PC-3 (cell line): ENCODE results near the gene OTOP1. TPM values are rescaled to one million over a fixed set of nuclear protein-coding genes. Genes with fewer than 3 reads are reported as not detected.
A peak's percentile ranks its signal among the peaks of the same experiment; 100 is the strongest.
"Not testable (repeated sequence)": the region's sequence is repeated elsewhere in the genome, so short reads cannot be mapped to it uniquely, and the experiment has no call there.

Experiments used
- ATAC-seq: fragments of 200-7000 bp; cut with Tn5 transposase; 2 replicates; pipeline ENCODE4 v1.9.1; 2020; ENCODE audit warnings: mild to moderate bottlenecking, moderate library complexity
- BruUV-seq: library from RNA; stranded (reverse); fragments of 400-500 nt; replicated peaks from 2 replicates; lab custom pipeline; 2021; lab: Mats Ljungman, UMichigan
- CTCF ChIA-PET: fragments of 300-600 bp; sonication (Branson Sonifier 250); formaldehyde crosslinking; loops from one replicate; lab custom pipeline; 2022; ENCODE audit warnings: antibody characterized with exemption; lab: Charles Lee
- POLR2A ChIA-PET: fragments of 300-600 bp; sonication (Branson Sonifier 250); formaldehyde crosslinking; loops from one replicate; lab custom pipeline; 2022; ENCODE audit warnings: antibody characterized with exemption; ENCODE audit not compliant: unreplicated experiment; lab: Charles Lee
- DNase-seq: peaks from one replicate; pipeline ENCODE4 v3.0.0-alpha.2; 2015
- H2AFZ ChIP-seq: fragments of 300-600 bp; sonication (generic); 2 replicates; pipeline ENCODE4 v1.6.0; 2016; ENCODE audit warnings: antibody characterized with exemption, low read length
- H3F3A ChIP-seq: fragments of 300-600 bp; sonication (generic); one replicate; pipeline ENCODE4 v1.6.0; 2017; ENCODE audit warnings: antibody characterized with exemption, low read length, control low read depth, mild to moderate bottlenecking; ENCODE audit not compliant: unreplicated experiment
- H3K27ac ChIP-seq: fragments of 300-600 bp; sonication (generic); 2 replicates; pipeline ENCODE4 v1.5.1; 2016; ENCODE audit warnings: mild to moderate bottlenecking, low read length
- H3K27me3 ChIP-seq: fragments of 300-600 bp; sonication (generic); 2 replicates; pipeline ENCODE4 v1.6.1; 2016; ENCODE audit warnings: low read length, mixed read lengths
- H3K36me3 ChIP-seq: fragments of 300-600 bp; sonication (generic); 2 replicates; pipeline ENCODE4 v1.6.1; 2016; ENCODE audit warnings: low read depth, mixed run types, low read length, mixed read lengths
- H3K4me1 ChIP-seq: fragments of 300-600 bp; sonication (generic); 2 replicates; pipeline ENCODE4 v1.5.1; 2016; ENCODE audit warnings: low read length; ENCODE audit not compliant: insufficient read depth
- H3K4me2 ChIP-seq: fragments of 300-600 bp; sonication (generic); 2 replicates; pipeline ENCODE4 v1.6.0; 2016; ENCODE audit warnings: low read length
- H3K4me3 ChIP-seq: fragments of 300-600 bp; sonication (generic); 2 replicates; pipeline ENCODE4 v1.5.1; 2016; ENCODE audit warnings: mild to moderate bottlenecking, low read length, mixed read lengths
- H3K79me2 ChIP-seq: fragments of 300-600 bp; sonication (generic); 2 replicates; pipeline ENCODE4 v1.6.1; 2017; ENCODE audit warnings: low read length, mixed read lengths
- H3K9ac ChIP-seq: fragments of 300-600 bp; sonication (generic); 2 replicates; pipeline ENCODE4 v1.6.0; 2016; ENCODE audit warnings: mild to moderate bottlenecking, low read length
- H3K9me2 ChIP-seq: fragments of 300-600 bp; sonication (generic); replicated peaks from 2 replicates; pipeline ENCODE4 v1.6.1; 2016; ENCODE audit warnings: mixed run types, low read length, mixed read lengths
- H3K9me3 ChIP-seq: fragments of 300-600 bp; sonication (generic); 2 replicates; pipeline ENCODE4 v1.6.1; 2016; ENCODE audit warnings: low read length, mixed read lengths
- H4K20me1 ChIP-seq: fragments of 300-600 bp; sonication (generic); 2 replicates; pipeline ENCODE4 v1.6.1; 2016; ENCODE audit warnings: low read length, mixed read lengths
- CTCF ChIP-seq: fragments of 300-600 bp; sonication (generic); conservative IDR thresholded peaks from 2 replicates; pipeline ENCODE4 v1.5.1; 2017; ENCODE audit warnings: antibody characterized with exemption, low read depth, mild to moderate bottlenecking, low read length
- EZH2 ChIP-seq: fragments of 300-600 bp; sonication (generic); IDR thresholded peaks from one replicate; pipeline ENCODE4 v1.6.1; 2017; ENCODE audit warnings: antibody characterized with exemption, mild to moderate bottlenecking, low read length; ENCODE audit not compliant: unreplicated experiment
- EZH2phosphoT487 ChIP-seq: fragments of 300-600 bp; sonication (generic); IDR thresholded peaks from 2 replicates; pipeline ENCODE4 v1.6.1; 2018; ENCODE audit warnings: mild to moderate bottlenecking, antibody characterized with exemption, low read length, borderline replicate concordance
- intact Hi-C: fragments of 100-400 bp; cut with micrococcal nuclease; formaldehyde crosslinking; loops from 2 replicates; pipeline ENCODE4 v1.9.0; 2023
- total RNA-seq: library from RNA; depleted of rRNA; stranded (reverse); fragments of >200 nt; gene quantifications from 2 replicates; pipeline ENCODE4 v1.2.3, GENCODE V29; 2014

OTOP1 gene
- total RNA-seq, 1 experiment from 2014 or later, result not detected

DNA sequence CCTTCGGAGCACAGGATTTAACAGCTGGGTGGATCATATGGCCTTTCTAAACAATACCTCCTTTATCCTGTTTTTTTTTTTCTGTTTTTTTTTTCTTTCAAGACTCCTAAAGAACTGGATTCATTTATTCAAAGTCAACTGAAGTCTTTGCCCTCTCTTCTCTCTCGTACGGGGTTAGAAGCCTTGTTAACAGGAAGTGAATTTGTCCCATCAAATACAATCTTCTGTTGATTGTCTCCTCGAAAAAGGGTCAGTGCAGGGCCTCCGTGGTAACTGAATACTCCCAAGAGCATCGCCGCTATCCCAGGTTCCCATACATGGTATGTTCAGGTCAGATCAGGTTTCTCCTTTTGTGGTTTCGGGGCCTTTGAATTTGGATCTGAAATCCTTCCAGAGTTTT, 23.1 kb upstream of the OTOP1 start:
- TF ChIP-seq CTCF (no peak), EZH2 (no peak), EZH2phosphoT487 (no peak)
- Histone ChIP-seq H2AFZ (no peak overlapping the region), H3K4me3 (no peak overlapping the region), H3K27ac (no peak overlapping the region), H3K4me2 (no peak overlapping the region), H3K9me2 (no peaks in the 10 kb centered on the region), H3K9me3 (no peaks in the 10 kb centered on the region), H3K9ac (no peak overlapping the region), H3K4me1 (peaks cover 13% of the 10 kb centered on the region), H3K36me3 (no peaks in the 10 kb centered on the region), H3F3A (no peaks in the 10 kb centered on the region), H4K20me1 (no peaks in the 10 kb centered on the region), H3K27me3 (peaks cover 8% of the 10 kb centered on the region; the same call in 1 of the 2 replicates), H3K79me2 (peaks cover 11% of the 10 kb centered on the region)
- intact Hi-C loops, result no loop called here
- ChIA-PET CTCF (no interaction called here), POLR2A (no interaction called here)
- DNase-seq (no peak), ATAC-seq (no peak)
- BruUV-seq, result no TSS peak

- H3K9ac ChIP-seq, DNase-seq, intact Hi-C loops, H3K36me3 ChIP-seq, H2AFZ ChIP-seq, H3F3A ChIP-seq, POLR2A ChIA-PET, H4K20me1 ChIP-seq, BruUV-seq, CTCF ChIA-PET, H3K9me2 ChIP-seq, ATAC-seq, H3K27me3 ChIP-seq, H3K9me3 ChIP-seq, H3K27ac ChIP-seq: not testable (repeated sequence)
- Histone ChIP-seq H3K4me2 (peak overlapping the region; percentile 97), H3K4me3 (peak overlapping the region; percentile 94; the same call in 1 of the 2 replicates), H3K79me2 (peaks cover 11% of the 10 kb centered on the region), H3K4me1 (peaks cover 13% of the 10 kb centered on the region)
These were observed 22.6 kb upstream of the OTOP1 start for GRCh38 chr4:4249342-4249741.

GRCh38 chr4:4248885-4249203, 22.1 kb upstream of the OTOP1 start:
- Histone ChIP-seq H3F3A (no peaks in the 10 kb centered on the region), H3K27ac (peak overlapping the region; percentile 76), H3K9me2 (no peaks in the 10 kb centered on the region), H3K27me3 (no peaks in the 10 kb centered on the region), H3K36me3 (no peaks in the 10 kb centered on the region), H3K9me3 (no peaks in the 10 kb centered on the region), H2AFZ (peak overlapping the region; percentile 93), H3K4me2 (peak overlapping the region; percentile 97), H3K9ac (peak overlapping the region; percentile 97), H4K20me1 (no peaks in the 10 kb centered on the region), H3K4me3 (peak overlapping the region; percentile 94), H3K79me2 (peaks cover 11% of the 10 kb centered on the region), H3K4me1 (peaks cover 13% of the 10 kb centered on the region)
- ChIA-PET CTCF (no interaction called here), POLR2A (no interaction called here)
- DNase-seq, result no peak
- no peak for ATAC-seq
- BruUV-seq, result no TSS peak
- intact Hi-C loops, result no loop called here
- no peak for TF ChIP-seq CTCF
- TF ChIP-seq EZH2phosphoT487, result no peak
- no peak for TF ChIP-seq EZH2
